Rectal smooth muscle tissue (tissue), 1 donor: ENCODE results near the gene YTHDC1.
"Not testable (repeated sequence)": the region's sequence is repeated elsewhere in the genome, so short reads cannot be mapped to it uniquely, and the experiment has no call there.

ENCODE experiments used
- H3K27ac ChIP-seq: one replicate; pipeline ENCODE4 v1.7.0; 2013; ENCODE audit warnings: low read depth, low read length, inconsistent platforms
- H3K27me3 ChIP-seq: one replicate; pipeline ENCODE4 v1.7.0; 2013; ENCODE audit warnings: low read length; ENCODE audit not compliant: control insufficient read depth, insufficient read depth
- H3K36me3 ChIP-seq: one replicate; pipeline ENCODE4 v1.7.0; 2013; ENCODE audit warnings: low read length; ENCODE audit not compliant: control insufficient read depth, insufficient read depth
- H3K4me1 ChIP-seq: one replicate; pipeline ENCODE4 v1.7.0; 2013; ENCODE audit warnings: low read length; ENCODE audit not compliant: control insufficient read depth, insufficient read depth
- H3K4me3 ChIP-seq: one replicate; pipeline ENCODE4 v1.7.0; 2013; ENCODE audit warnings: low read length
- H3K9ac ChIP-seq: one replicate; pipeline ENCODE4 v1.7.0; 2013; ENCODE audit warnings: low read length

The YTHDC1 gene

GRCh38 chr4:68310651-68311247, 39.1 kb downstream of the YTHDC1 start:
- no peaks in the 10 kb centered on the region for H3K4me1 ChIP-seq
- no peak overlapping the region for H3K4me3 ChIP-seq
- no peak overlapping the region for H3K27ac ChIP-seq
- no peak overlapping the region for H3K9ac ChIP-seq
- H3K36me3 ChIP-seq: peaks cover 10% of the 10 kb centered on the region
- no peaks in the 10 kb centered on the region for H3K27me3 ChIP-seq

- H3K27ac ChIP-seq: no peak overlapping the region
- H3K36me3 ChIP-seq: no peaks in the 10 kb centered on the region
- H3K27me3 ChIP-seq: no peaks in the 10 kb centered on the region
- H3K4me3 ChIP-seq: no peak overlapping the region
- H3K9ac ChIP-seq: no peak overlapping the region
- H3K4me1 ChIP-seq: no peaks in the 10 kb centered on the region
Measured at GRCh38 chr4:68304731-68305130, 45.2 kb downstream of the YTHDC1 start.

- Histone ChIP-seq H3K4me3 (no peak overlapping the region), H3K27ac (no peak overlapping the region), H3K9ac (no peak overlapping the region), H3K27me3 (no peaks in the 10 kb centered on the region), H3K4me1 (no peaks in the 10 kb centered on the region), H3K36me3 (no peaks in the 10 kb centered on the region)
Measured at GRCh38 chr4:68299492-68300457, 50.1 kb downstream of the YTHDC1 start.

GRCh38 chr4:68297137-68297536, 52.8 kb downstream of the YTHDC1 start:
- Histone ChIP-seq H3K4me1 (no peaks in the 10 kb centered on the region), H3K36me3 (no peaks in the 10 kb centered on the region), H3K9ac (no peak overlapping the region), H3K4me3 (no peak overlapping the region), H3K27me3 (no peaks in the 10 kb centered on the region), H3K27ac (no peak overlapping the region)

- H3K27ac ChIP-seq: no peak overlapping the region
- no peaks in the 10 kb centered on the region for H3K4me1 ChIP-seq
- no peaks in the 10 kb centered on the region for H3K36me3 ChIP-seq
- no peaks in the 10 kb centered on the region for H3K27me3 ChIP-seq
- no peak overlapping the region for H3K4me3 ChIP-seq
- H3K9ac ChIP-seq: no peak overlapping the region
Measured at GRCh38 chr4:68291256-68291655, 58.6 kb downstream of the YTHDC1 start.

GRCh38 chr4:68288393-68288740, 61.5 kb downstream of the YTHDC1 start:
- no peaks in the 10 kb centered on the region for H3K27me3 ChIP-seq
- H3K4me1 ChIP-seq: no peaks in the 10 kb centered on the region
- H3K36me3 ChIP-seq: no peaks in the 10 kb centered on the region
- H3K4me3 ChIP-seq: no peak overlapping the region
- no peak overlapping the region for H3K9ac ChIP-seq
- H3K27ac ChIP-seq: no peak overlapping the region

GRCh38 chr4:68287704-68288392, 62.0 kb downstream of the YTHDC1 start:
- no peaks in the 10 kb centered on the region for H3K27me3 ChIP-seq
- no peak overlapping the region for H3K4me3 ChIP-seq
- no peaks in the 10 kb centered on the region for H3K36me3 ChIP-seq
- H3K9ac ChIP-seq: no peak overlapping the region
- H3K4me1 ChIP-seq: no peaks in the 10 kb centered on the region
- H3K27ac ChIP-seq: no peak overlapping the region

- H3K27ac ChIP-seq: no peak overlapping the region
- no peaks in the 10 kb centered on the region for H3K36me3 ChIP-seq
- no peak overlapping the region for H3K4me3 ChIP-seq
- no peaks in the 10 kb centered on the region for H3K4me1 ChIP-seq
- H3K9ac ChIP-seq: no peak overlapping the region
- no peaks in the 10 kb centered on the region for H3K27me3 ChIP-seq
Measured at GRCh38 chr4:68283714-68284113, 66.2 kb downstream of the YTHDC1 start.

- no peaks in the 10 kb centered on the region for H3K36me3 ChIP-seq
- no peak overlapping the region for H3K9ac ChIP-seq
- no peaks in the 10 kb centered on the region for H3K27me3 ChIP-seq
- H3K4me1 ChIP-seq: no peaks in the 10 kb centered on the region
- H3K27ac ChIP-seq: no peak overlapping the region
- H3K4me3 ChIP-seq: no peak overlapping the region
Measured at GRCh38 chr4:68283095-68283494, 66.8 kb downstream of the YTHDC1 start.

- H3K36me3 ChIP-seq, H3K27me3 ChIP-seq, H3K27ac ChIP-seq: not testable (repeated sequence)
Measured at GRCh38 chr4:68281796-68282740, 67.8 kb downstream of the YTHDC1 start.

GRCh38 chr4:68278029-68278428, 71.9 kb downstream of the YTHDC1 start:
- no peaks in the 10 kb centered on the region for H3K36me3 ChIP-seq

More at GRCh38 chr4:68281796-68282740, 67.8 kb downstream of the YTHDC1 start:
- H3K4me3 ChIP-seq, H3K4me1 ChIP-seq, H3K9ac ChIP-seq: not testable (repeated sequence)

GRCh38 chr4:68277627-68278026, 72.3 kb downstream of the YTHDC1 start:
- Histone ChIP-seq H3K4me3 (no peak overlapping the region), H3K27me3 (no peaks in the 10 kb centered on the region), H3K27ac (no peak overlapping the region), H3K36me3 (no peaks in the 10 kb centered on the region), H3K9ac (no peak overlapping the region), H3K4me1 (no peaks in the 10 kb centered on the region)

More at GRCh38 chr4:68278029-68278428, 71.9 kb downstream of the YTHDC1 start:
- H3K4me3 ChIP-seq: no peak overlapping the region
- H3K4me1 ChIP-seq: no peaks in the 10 kb centered on the region
- no peaks in the 10 kb centered on the region for H3K27me3 ChIP-seq
- no peak overlapping the region for H3K27ac ChIP-seq
- H3K9ac ChIP-seq: no peak overlapping the region
